PFSK-1 (cell line): ENCODE results near the gene ABCC4.

Experiments
- REST ChIP-seq, 2 experiments: IDR thresholded peaks; 2 replicates each; pipeline versions ENCODE4 v1.6.1 to v1.8.0; 2011 to 2012; ENCODE audit warnings: low read depth in 2 of 2, low read length in 2 of 2, control low read depth in 1 of 2, inconsistent platforms in 1 of 2, mild to moderate bottlenecking in 1 of 2, moderate library complexity in 1 of 2; ENCODE audit not compliant: insufficient read depth in 1 of 2
- TAF1 ChIP-seq: IDR thresholded peaks from 2 replicates; pipeline ENCODE4 v1.6.1; 2012; ENCODE audit warnings: low read length, control low read depth, borderline replicate concordance; ENCODE audit not compliant: insufficient read depth

- TF ChIP-seq TAF1 (no peak), REST (IDR thresholded peaks at IDR 0.05; ENCODE audit: insufficient read depth in 1 of 2, low read depth in 2 of 2, low read length in 2 of 2) (no peak)
Observed at GRCh38 chr13:95193509-95194230, 107.6 kb downstream of the ABCC4 start.
